GM18498 (cell line): Measurements from ENCODE around the gene MAMDC2.

Experiments
- ATAC-seq: cut with Tn5 transposase; IDR thresholded peaks from one replicate; pipeline ENCODE4 v1.9.1; 2021; ENCODE audit warnings: mild to moderate bottlenecking, moderate library complexity; ENCODE audit not compliant: unreplicated experiment

MAMDC2 gene

DNA sequence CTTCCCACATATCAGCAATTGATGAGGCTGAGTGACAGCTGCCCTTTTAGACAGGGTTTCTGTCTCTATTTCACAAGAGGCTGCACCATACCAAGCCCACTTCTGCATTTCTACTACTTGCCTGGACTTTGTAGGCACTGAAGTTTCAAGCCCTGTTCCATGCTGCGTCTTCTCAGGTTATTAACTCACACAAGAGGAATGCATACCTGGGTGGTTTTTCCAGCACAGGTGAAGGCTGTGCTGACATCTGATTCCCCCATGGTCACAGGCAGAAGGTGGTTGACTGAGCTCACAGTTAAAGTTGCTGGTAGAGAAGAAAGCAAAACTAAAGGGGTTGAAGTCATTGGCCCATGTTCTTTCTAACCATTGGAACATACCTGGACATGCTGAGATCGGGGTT, 86.6 kb downstream of the MAMDC2 start:
- no peak for ATAC-seq

DNA sequence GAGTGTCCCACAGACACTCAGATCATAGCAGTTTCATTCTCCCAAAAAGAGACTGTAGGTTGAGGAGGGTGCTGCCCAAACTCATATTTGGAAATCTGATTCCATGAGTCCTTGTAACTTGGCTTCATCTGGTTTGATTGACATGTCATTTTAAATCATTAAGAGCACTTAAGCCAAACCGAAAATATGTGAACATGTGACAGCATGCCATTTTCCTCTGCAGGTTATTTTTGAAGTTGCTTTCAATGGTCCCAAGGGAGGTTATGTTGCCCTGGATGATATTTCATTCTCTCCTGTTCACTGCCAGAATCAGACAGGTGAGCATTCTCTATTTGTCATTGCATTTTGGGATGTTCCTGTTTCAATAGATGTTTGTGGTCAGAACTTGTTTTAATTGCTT, 87.6 kb downstream of the MAMDC2 start:
- ATAC-seq, result no peak

DNA sequence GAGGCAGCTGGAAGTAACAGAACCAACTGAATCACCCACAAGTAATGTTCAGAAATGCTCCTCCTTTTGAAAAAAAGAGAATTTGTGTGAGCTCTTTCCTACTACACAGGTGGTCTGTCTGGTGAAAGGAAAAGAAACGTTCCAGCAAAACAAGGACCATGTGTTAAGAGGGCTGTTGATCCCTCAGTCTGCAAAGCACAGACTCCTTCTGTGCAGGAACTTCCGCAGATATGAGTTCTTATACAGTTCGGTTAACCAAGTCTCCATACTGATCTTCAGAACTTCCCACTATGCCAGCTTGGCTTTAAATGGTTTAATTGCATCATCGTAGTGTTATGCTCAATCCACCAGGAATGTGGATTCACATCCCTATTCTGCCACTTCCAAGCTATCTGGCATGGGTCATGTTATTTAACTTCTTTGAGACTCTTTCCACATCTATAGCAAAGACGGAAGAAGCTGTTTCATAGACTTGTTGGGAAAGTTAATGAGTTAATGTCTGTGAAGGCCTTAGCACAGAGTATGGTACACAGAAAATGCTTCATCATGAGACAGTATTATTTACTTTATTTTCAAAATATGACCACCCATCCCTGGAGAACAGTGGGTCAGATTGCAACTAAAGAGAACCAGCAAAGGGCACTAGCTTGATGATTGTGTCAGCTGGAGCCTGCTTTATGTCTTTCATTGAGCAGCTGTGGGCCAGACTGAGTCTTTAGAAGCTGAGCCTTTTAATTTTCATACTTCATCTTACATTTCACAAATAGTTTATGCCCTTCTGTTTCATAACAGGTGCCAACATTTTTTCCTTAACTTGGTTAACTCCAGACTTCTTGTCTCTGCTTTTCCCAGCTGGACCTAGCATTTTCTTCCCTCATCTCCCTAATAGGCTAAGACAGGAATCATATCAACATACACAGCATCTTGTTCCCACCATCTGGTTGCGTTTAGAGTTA, 89.9 kb downstream of the MAMDC2 start:
- ATAC-seq, result no peak

DNA sequence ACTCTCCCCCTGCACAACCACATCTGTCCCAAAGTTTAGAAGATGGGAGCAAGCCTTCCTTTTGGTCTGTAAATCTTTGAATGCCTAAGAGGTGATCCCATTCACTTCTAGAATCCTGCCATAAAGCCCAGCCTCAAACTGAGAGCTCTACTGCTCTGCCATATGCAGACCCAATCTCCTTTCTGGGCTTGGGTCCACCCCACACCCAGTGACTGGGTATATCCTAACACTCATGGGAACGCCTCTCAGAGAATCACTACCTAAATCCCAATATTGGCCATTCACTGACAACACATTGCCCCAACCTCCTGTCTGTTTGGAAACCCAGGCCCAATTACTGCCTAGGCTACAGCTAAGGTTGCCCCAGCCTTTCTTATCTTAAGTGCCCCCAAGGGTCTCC, 90.7 kb downstream of the MAMDC2 start:
- ATAC-seq, result no peak

DNA sequence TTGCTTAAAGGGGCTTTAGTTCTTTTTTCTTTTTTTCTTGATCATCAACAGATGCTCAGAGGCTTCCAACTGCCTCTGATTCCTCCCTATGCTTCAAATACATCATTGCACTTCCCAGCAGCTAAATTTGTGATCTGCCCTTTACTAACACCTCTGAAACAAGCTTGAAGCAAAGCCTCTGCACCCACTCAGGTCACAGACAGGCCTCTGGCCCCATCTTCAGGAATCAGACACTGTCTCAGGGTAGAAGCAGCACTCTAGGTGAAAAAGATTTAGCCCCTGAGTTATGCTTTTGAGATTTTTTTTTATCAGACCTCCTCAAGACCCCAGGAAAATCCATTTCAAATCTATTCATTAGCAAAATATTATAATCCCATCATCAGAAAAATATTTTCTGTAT, 91.5 kb downstream of the MAMDC2 start:
- ATAC-seq, result no peak

DNA sequence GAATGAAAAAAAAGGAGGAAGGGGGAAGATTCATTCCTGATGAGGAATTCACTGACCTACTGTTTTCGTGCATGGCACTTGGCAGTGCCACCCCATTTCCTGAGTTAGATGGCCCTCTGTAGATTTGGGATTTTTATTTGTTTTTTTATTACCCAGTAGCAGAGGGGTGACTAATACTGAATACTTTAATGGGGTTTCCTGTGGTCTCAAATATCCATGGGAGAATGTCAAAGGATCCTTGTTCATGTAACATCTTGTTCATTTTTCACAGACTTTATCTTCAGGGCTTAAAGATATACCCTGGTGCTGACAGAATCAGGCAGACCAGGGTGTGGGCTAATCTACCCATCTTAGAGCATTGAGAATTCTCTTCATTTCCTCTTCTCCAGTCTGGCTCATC, 93.0 kb downstream of the MAMDC2 start:
- no peak for ATAC-seq

DNA sequence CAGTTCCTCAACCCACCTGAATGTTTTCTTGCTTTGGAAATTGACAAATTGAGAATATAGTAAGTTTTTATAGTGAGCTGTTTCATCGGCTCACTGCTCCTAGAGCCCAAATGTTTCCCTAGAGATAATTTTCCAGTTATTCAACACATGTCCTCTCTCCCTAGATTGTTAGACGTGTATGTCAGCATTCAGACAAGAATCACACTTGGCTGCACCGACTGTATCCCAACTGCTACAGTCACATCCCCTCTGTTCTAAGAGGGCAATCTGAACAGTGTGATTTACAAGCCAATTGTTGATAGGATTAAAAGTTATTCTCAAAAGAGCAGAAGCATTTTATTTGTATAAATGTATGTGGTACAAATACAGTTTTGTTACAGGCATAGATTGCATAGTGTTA, 93.9 kb downstream of the MAMDC2 start:
- ATAC-seq, result no peak

DNA sequence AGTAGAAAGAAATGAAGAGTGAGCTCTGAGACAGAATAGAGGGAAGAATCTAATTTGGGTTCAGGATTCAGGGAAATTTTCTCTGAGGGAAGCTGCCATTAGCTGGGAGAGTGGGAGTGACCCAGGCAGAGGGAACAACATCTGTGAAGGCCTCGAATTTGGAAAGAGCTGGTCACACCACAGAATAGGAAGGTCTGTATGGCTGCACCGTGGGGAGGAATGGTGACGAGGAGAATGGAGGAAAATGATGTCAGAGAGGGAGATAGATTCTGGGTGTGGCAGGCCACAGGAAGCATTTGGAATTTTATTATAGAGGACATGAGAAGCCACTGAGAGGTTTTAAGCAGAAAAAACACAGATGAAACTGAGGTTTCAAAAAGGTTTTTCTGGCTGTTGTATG, 98.5 kb downstream of the MAMDC2 start:
- ATAC-seq, result no peak

DNA sequence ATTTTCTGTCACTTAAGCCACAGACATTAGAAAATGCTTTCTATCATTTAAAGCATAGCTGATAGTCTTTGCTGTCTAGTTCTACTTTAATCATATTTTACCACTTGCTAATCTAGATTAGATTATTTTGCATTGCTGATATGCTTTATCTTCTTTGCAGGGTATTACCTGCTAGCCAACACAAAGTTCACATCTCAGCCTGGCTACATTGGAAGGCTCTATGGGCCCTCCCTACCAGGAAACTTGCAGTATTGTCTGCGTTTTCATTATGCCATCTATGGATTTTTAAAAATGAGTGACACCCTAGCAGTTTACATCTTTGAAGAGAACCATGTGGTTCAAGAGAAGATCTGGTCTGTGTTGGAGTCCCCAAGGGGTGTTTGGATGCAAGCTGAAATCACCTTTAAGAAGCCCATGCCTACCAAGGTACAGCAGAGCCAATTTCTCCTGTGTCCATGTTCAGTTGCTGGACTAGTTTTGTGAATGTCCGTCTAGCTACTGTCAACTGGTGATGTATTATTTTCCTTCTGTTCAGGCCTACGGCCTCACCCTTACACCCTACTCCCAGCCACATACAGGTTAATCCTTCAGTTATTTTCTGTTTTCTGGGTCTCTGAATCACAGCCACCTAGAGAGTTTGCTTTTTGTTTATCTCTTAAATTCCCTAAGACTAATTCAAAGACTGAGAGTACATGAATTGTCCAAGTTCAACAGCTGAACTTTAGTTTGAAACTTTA, 99.9 kb downstream of the MAMDC2 start:
- no peak for ATAC-seq

DNA sequence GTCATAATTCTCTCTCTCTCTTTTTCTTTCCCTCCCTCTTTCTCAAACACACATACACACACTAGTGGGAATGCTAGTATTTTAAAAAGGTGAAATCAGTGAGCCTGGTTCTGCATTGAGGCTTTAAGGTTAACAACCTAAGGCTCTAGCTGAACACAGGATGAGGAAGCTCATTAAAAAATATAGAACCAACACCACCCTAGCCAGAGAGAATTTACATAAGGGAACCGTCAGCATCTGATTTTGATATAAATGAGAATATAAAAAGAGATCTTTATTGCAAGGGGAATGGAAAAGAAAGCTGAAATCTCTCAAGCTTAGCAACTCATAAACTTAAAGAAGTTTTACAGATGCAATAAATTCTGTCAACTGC, 100.5 kb downstream of the MAMDC2 start:
- ATAC-seq, result no peak

DNA sequence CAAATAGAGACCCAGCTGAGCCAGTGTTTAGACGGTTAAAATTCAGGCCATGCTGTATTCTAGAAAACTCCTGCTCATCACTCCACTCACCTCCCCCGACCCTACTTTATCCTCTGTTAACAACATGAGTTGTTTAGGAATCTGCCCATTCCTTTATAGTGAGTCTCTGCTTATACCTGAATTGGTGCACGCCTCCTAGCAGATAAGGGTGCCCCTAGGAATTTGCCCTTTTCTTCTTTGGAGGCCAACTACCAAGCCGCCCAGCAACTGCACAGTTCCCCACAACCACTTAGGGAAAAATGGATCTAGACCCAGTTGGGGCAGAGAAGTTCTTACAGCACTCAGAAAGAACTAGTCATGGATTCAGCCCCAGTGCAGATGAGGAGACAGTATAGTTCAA, 102.3 kb downstream of the MAMDC2 start:
- ATAC-seq, result no peak

DNA sequence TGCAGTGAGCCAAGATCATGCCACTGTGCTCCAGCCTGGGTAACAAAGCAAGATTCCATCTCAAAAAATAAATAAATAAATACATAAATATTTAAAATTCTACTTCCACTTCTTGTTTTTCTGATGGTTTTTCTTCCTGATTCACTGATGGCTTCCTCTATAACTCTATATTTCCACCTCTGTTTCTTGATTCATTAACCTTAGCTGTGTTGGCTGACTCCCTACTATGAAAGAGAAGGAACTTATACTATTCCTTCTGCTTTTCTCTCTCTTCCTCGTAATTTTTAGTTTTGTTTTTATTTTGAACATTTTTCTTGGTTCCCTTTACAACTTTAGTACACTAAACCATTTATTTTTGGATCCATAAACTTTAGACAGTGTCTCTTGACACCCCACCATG, 103.5 kb downstream of the MAMDC2 start:
- ATAC-seq, result no peak

DNA sequence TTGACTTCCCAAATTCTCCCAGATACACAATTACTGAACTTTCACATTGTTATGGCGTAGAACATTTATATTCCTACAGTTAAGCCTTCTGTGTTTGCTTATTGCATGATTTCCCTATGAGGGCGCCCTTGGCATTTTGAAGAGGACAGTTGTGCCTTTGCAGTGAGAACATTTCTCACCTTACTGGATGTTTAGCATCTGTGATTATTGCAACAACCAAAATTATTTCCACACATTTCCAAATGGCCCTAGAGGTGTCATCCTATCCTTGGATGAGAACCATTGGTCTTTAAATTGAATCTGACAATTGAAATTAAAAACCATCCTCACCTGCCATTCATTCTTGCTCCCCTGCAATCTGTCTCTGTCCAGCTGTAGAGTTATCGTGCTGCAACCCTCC, 104.0 kb downstream of the MAMDC2 start:
- no peak for ATAC-seq

DNA sequence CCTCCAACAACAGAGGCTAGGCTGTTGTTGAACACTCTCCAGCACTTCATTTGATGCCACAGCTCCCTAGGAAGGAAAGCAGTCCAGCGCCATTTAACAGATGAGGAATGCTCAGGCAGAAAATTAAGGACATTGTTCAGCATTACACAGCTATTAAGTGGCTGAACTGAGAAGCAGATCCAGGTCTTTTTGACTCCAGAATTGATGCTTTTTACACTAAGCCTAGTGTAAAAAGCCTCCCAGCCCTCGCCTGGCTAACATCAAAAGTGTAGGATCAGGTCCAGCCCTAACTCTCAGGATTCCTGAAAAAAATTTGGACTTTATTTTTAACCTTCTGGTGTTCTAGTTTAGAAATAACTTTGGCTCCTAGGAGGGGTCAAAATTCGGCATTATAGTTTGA, 108.7 kb downstream of the MAMDC2 start:
- ATAC-seq, result no peak

DNA sequence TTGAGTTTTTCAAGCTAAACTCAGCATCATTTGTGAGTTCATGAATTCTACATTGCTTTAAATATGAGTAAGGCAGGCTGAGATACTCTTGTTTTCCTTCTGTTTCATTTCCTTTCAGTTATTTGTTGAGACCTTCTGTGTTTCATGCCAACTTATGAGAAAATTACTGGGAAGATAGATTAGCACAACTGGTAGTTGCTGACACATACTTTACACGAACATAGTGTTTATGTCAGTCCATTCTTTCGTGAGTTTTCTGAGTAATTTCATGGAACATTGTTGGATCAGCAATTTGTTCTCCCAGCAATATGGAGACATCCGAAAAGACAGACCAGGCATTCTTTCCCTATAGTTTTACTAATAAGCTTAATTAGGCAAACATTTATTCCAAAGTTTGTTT, 113.1 kb downstream of the MAMDC2 start:
- ATAC-seq, result no peak

DNA sequence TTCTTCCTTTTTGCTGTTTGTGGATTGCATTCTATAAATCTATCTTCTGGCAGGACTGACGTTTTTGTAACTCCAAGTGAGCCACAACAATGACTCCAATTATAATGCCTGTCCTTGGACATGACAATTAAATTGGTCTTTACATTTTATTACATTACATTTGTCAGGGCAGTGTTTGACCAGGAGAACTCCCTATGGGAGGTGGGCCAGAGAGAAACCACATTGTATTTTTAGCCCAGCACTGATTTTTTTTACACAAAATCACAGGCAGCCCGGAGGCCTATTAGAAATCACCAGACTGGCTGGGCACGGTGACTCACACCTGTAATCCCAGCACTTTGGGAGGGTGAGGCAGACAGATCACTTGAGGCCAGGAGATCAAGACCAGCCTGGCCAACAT, 116.0 kb downstream of the MAMDC2 start:
- no peak for ATAC-seq

DNA sequence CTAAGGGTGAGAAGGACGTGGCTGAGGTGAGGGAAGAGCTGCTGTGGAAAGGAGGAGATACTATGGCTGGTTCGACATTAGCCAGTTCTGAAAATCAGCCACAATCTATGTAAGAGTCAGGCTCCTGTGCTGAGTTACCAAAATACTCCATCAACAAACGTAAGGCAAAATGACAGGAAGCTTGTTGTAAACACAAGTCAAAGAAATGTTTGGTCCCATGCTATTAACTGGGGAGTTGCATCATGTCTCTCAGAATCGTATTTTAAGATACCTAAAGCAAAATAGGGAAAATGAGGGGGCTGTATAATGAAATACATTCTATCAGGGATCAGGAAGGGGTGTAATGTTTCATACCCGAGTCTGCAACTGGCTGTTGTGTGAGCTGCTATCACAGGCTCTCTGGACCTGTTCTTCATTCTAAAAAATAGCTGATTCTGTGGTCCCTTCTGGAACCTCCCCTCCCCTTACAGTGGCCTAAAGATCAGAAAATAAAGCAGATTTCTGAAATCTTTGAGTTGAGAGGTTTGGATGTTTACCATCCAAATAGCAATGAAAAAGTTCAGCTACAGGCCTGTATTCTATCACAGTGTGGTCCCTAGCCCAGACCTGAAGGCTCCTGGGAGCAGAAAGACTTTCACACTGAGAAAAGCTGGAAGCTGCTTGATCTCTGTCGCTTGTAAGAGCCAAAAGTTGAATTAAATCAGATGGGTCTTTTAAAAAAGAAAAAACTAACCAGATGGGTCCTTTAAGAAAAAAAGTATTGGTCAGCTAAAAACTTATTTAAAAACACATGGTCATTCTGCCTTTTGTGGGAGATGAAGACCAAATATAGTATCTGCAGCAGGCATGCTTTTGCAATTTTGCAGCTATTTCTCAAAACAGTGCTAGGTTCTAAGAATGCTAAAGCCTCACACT, 117.3 kb downstream of the MAMDC2 start:
- no peak for ATAC-seq

DNA sequence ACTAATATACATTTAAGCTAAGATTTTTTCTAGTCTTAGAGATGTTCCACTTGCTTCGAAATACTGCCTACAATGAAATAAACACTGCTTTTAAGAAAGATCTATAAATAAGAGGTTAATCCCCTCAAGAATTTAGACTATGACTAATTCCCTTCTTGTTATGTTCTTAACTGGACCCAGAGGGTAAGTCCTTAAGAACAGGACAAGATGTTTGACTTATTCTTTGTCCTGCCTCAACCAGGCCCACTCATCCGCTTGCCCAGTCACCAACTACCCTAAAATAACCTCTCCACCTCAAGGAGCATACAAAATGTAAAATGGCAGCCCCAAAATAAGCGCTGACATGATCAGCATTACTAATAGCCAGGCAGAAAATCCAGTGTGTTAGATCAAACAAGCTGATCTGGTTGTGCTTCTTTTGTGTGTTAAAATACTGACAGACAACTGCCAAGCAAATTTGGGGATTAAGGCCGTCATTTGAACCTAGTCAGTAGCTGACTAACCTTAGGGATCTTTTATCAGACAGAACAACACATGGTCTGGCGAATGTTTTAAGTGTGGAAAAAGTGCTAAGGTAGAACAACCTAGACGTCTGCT, 121.5 kb downstream of the MAMDC2 start:
- ATAC-seq, result no peak

DNA sequence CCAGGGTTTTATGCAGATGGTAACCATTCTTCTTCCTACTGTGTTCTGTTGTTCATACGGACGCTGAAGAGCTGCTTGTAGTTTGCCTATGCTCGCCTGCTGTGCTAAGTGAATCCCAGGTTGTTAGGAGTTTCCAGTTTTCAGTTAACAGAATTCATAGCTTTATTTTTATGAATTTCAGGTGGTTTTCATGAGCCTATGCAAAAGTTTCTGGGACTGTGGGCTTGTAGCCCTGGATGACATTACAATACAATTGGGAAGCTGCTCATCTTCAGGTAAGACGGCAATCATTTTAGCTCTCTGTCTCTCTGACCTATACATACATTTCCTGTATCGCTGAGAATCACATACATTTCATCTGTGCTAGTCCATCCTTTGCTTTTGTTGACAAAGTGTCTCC, 124.9 kb downstream of the MAMDC2 start:
- no peak for ATAC-seq

DNA sequence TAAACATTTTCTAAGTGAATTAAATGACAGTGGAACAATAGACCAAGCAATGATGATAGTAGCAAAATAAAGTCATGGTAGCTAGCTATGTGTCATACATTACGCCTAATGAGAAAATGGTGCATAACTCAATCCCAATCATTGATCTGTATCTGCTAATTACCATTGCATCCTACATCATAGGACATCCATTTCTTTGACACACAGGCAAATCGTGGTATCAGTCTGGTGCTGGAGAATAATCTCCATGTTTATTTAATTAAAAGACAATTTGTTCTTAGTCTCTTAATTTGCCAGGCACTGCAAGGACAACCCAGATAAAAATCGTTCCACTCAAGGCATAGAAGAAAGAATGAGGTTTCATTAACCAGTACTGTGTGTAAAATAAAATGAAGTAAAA, 125.6 kb downstream of the MAMDC2 start:
- no peak for ATAC-seq
